H9 (cell line): ENCODE measurements around the gene GSS. TPM values are rescaled to one million over a fixed set of nuclear protein-coding genes. Genes with fewer than 3 reads are reported as not detected.
A peak's percentile ranks its signal among the peaks of the same experiment; 100 is the strongest.

Source experiments
- DNase-seq: peaks from one replicate; pipeline ENCODE4 v3.0.0-alpha.2; 2017
- H2AFZ ChIP-seq: one replicate; pipeline ENCODE4 v1.6.1; 2013; ENCODE audit warnings: mild to moderate bottlenecking, low read length, control low read depth, moderate library complexity
- H2AK5ac ChIP-seq: 2 replicates; pipeline ENCODE4 v1.6.1; 2013; ENCODE audit warnings: low read length, control low read depth, mixed read lengths; ENCODE audit not compliant: insufficient read length
- H2BK120ac ChIP-seq: one replicate; pipeline ENCODE4 v1.6.1; 2013; ENCODE audit warnings: low read depth, mild to moderate bottlenecking, low read length, control low read depth, inconsistent platforms; ENCODE audit not compliant: poor library complexity, severe bottlenecking
- H2BK12ac ChIP-seq: 2 replicates; pipeline ENCODE4 v1.6.1; 2013; ENCODE audit warnings: low read length, control low read depth, mixed read lengths, low read depth; ENCODE audit not compliant: insufficient read length
- H2BK15ac ChIP-seq: 2 replicates; pipeline ENCODE4 v1.6.1; 2013; ENCODE audit warnings: low read depth, low read length, control low read depth
- H2BK20ac ChIP-seq: one replicate; pipeline ENCODE4 v1.6.1; 2013; ENCODE audit warnings: low read depth, mild to moderate bottlenecking, low read length, control low read depth, inconsistent platforms; ENCODE audit not compliant: poor library complexity, severe bottlenecking
- H2BK5ac ChIP-seq: 2 replicates; pipeline ENCODE4 v1.6.1; 2013; ENCODE audit warnings: low read length, control low read depth, mixed read lengths; ENCODE audit not compliant: insufficient read length
- H3K14ac ChIP-seq: 2 replicates; pipeline ENCODE4 v1.6.1; 2013; ENCODE audit warnings: low read length, control low read depth; ENCODE audit not compliant: insufficient read depth
- H3K18ac ChIP-seq: 2 replicates; pipeline ENCODE4 v1.6.1; 2013; ENCODE audit warnings: low read depth, mild to moderate bottlenecking, mixed read lengths, low read length, control low read depth; ENCODE audit not compliant: insufficient read length
- H3K23ac ChIP-seq: 2 replicates; pipeline ENCODE4 v1.6.1; 2013; ENCODE audit warnings: low read length, control low read depth, mixed read lengths, low read depth; ENCODE audit not compliant: insufficient read length
- H3K23me2 ChIP-seq: 2 replicates; pipeline ENCODE4 v1.6.1; 2013; ENCODE audit warnings: low read depth, mild to moderate bottlenecking, mixed read lengths, low read length, control low read depth; ENCODE audit not compliant: insufficient read length, poor library complexity, severe bottlenecking
- H3K27ac ChIP-seq: 2 replicates; pipeline ENCODE4 v1.5.1; 2013; ENCODE audit warnings: low read length, control low read depth, mixed read lengths, low read depth; ENCODE audit not compliant: insufficient read length
- H3K27me3 ChIP-seq: 2 replicates; pipeline ENCODE4 v1.6.1; 2013; ENCODE audit warnings: low read length, control low read depth, inconsistent platforms; ENCODE audit not compliant: insufficient read depth
- H3K4ac ChIP-seq: 2 replicates; pipeline ENCODE4 v1.6.1; 2013; ENCODE audit warnings: low read depth, mild to moderate bottlenecking, control low read depth, inconsistent platforms, low read length, moderate library complexity
- H3K4me1 ChIP-seq: 2 replicates; pipeline ENCODE4 v1.6.1; 2013; ENCODE audit warnings: low read length, control low read depth, inconsistent platforms; ENCODE audit not compliant: insufficient read depth
- H3K4me2 ChIP-seq: 2 replicates; pipeline ENCODE4 v1.6.1; 2013; ENCODE audit warnings: low read length, control low read depth, mixed read lengths; ENCODE audit not compliant: insufficient read length, insufficient read depth
- H3K56ac ChIP-seq: 2 replicates; pipeline ENCODE4 v1.6.1; 2013; ENCODE audit warnings: low read depth, mild to moderate bottlenecking, mixed read lengths, low read length, control low read depth; ENCODE audit not compliant: insufficient read length
- H3K79me1 ChIP-seq: 2 replicates; pipeline ENCODE4 v1.6.1; 2013; ENCODE audit warnings: low read depth, mild to moderate bottlenecking, moderate library complexity, low read length, control low read depth, inconsistent platforms; ENCODE audit not compliant: insufficient read depth, poor library complexity, severe bottlenecking
- H3K79me2 ChIP-seq: 2 replicates; pipeline ENCODE4 v1.6.1; 2013; ENCODE audit warnings: low read length, control low read depth, inconsistent platforms; ENCODE audit not compliant: insufficient read depth
- H3K9ac ChIP-seq: 2 replicates; pipeline ENCODE4 v1.6.1; 2013; ENCODE audit warnings: low read length, control low read depth, mixed read lengths; ENCODE audit not compliant: insufficient read length; ENCODE audit errors: extremely low read depth
- H3K9me3 ChIP-seq: one replicate; pipeline ENCODE4 v1.6.1; 2013; ENCODE audit warnings: low read depth, low read length, inconsistent platforms; ENCODE audit not compliant: control insufficient read depth
- H3T11ph ChIP-seq: one replicate; pipeline ENCODE4 v1.6.1; 2013; ENCODE audit warnings: mild to moderate bottlenecking, low read length, control low read depth, inconsistent platforms
- H4K20me1 ChIP-seq: one replicate; pipeline ENCODE4 v1.6.1; 2013; ENCODE audit not compliant: control insufficient read depth, insufficient read length, insufficient read depth
- H4K5ac ChIP-seq: 2 replicates; pipeline ENCODE4 v1.6.1; 2013; ENCODE audit warnings: low read depth, mild to moderate bottlenecking, mixed read lengths, low read length, control low read depth; ENCODE audit not compliant: insufficient read length
- H4K8ac ChIP-seq: replicated peaks from 2 replicates; pipeline ENCODE4 v1.6.1; 2013; ENCODE audit warnings: low read length, control low read depth, mixed read lengths, low read depth; ENCODE audit not compliant: insufficient read length
- H4K91ac ChIP-seq: 2 replicates; pipeline ENCODE4 v1.6.1; 2013; ENCODE audit warnings: low read depth, mild to moderate bottlenecking, moderate library complexity, mixed read lengths, low read length, control low read depth; ENCODE audit not compliant: insufficient read length
- H3K27ac Mint-ChIP-seq, 3 experiments: 2 replicates in 2 of 3; 3 replicates in 1 of 3; pipeline ENCODE4 v1.8.0; 2020 to 2021; ENCODE audit warnings: mixed read lengths in 3 of 3, mild to moderate bottlenecking in 1 of 3, moderate library complexity in 1 of 3
- H3K27me3 Mint-ChIP-seq: 2 replicates; pipeline ENCODE4 v1.8.0; 2021; ENCODE audit warnings: low read depth, mild to moderate bottlenecking, moderate library complexity, mixed read lengths
- H3K36me3 Mint-ChIP-seq, 3 experiments: 2 replicates in 2 of 3; 3 replicates in 1 of 3; pipeline ENCODE4 v1.8.0; 2020 to 2021; ENCODE audit warnings: low read depth in 3 of 3, mixed read lengths in 3 of 3; ENCODE audit not compliant: insufficient read depth in 1 of 3
- H3K4me1 Mint-ChIP-seq, 2 experiments: 2 replicates each; pipeline ENCODE4 v1.8.0; 2020; ENCODE audit warnings: mixed read lengths in 2 of 2
- H3K4me3 Mint-ChIP-seq, 2 experiments: 2 replicates in 1 of 2; 3 replicates in 1 of 2; pipeline ENCODE4 v1.8.0; 2020 to 2021; ENCODE audit warnings: mild to moderate bottlenecking in 2 of 2, mixed read lengths in 2 of 2, moderate library complexity in 1 of 2
- H3K9me3 Mint-ChIP-seq, 2 experiments: 2 replicates in 1 of 2; 3 replicates in 1 of 2; pipeline ENCODE4 v1.8.0; 2020; ENCODE audit warnings: mild to moderate bottlenecking in 2 of 2, mixed read lengths in 2 of 2, moderate library complexity in 1 of 2
- WGBS: extraction: QIAGEN DNeasy Blood & Tissue Kit; methylation state at CpG from one replicate; pipeline ENCODE4 v1.1.7; 2013; ENCODE audit warnings: missing lambda C conversion rate, low lambda C conversion rate, mixed read lengths; ENCODE audit not compliant: insufficient read length; ENCODE audit errors: extremely low coverage; 5-methylcytosine and 5-hydroxymethylcytosine counted together
- total RNA-seq: library from RNA; stranded (reverse); gene quantifications from 2 replicates; pipeline ENCODE4 v1.2.1, GENCODE V29; 2021
- TF ChIP-seq, protein P1 (sequence below): fragments of 200-600 bp; sonication (generic); conservative IDR thresholded peaks from 3 replicates; pipeline ENCODE4 v1.8.0; 2021; ENCODE audit warnings: antibody characterized with exemption, mild to moderate bottlenecking

The GSS gene
- total RNA-seq, 1 experiment from 2014 or later: 48.5 TPM

DNA sequence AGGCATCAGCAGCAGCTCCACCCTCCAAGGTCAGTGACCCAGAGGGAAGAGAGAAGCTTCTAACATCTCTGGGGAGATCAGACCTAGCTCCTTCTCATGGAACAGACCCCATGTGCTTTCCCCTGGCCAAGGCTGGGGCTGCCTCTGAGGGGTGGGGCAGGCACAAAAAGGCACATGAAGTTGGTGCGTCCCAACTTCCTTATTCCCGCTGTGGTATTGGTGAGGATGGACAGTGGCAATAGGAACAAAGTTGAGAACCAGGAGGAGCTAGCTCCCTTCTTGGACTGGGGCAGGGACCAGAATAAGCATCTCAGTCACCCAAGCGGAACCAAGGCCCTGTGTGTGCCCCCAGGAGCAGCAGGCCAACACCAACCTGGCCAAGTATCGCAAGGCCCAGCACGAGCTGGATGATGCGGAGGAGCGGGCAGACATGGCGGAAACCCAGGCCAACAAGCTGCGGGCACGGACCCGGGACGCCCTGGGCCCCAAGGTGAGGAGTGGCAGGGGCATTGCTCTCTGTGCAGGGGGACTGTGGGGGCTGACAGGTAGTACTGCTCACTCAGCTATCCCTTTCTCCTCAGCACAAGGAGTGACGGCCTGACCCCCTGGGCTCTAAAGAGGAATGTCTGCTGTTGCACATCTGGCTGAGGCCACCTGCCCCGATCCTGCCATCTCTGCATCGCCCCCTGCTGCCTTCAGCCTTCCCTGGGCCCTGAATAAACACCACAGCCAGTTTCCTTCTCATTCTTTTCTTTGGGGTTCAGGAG, 46.2 kb upstream of the GSS start:
- Histone ChIP-seq H3K27ac (no peak overlapping the region), H3K9ac (no peak overlapping the region), H2BK120ac (no peak overlapping the region), H4K8ac (no peak overlapping the region), H2BK12ac (no peak overlapping the region), H3K79me2 (no peaks in the 10 kb centered on the region), H2BK15ac (no peak overlapping the region), H3K23me2 (no peaks in the 10 kb centered on the region), H4K5ac (no peak overlapping the region), H3K23ac (no peak overlapping the region), H2AK5ac (no peak overlapping the region), H3K27me3 (no peaks in the 10 kb centered on the region), H3T11ph (no peak overlapping the region), H2BK20ac (no peak overlapping the region), H3K18ac (no peak overlapping the region), H3K9me3 (no peaks in the 10 kb centered on the region), H4K20me1 (no peaks in the 10 kb centered on the region), H4K91ac (no peak overlapping the region), H3K14ac (no peak overlapping the region), H3K79me1 (no peaks in the 10 kb centered on the region), H3K4me2 (no peak overlapping the region), H2BK5ac (no peak overlapping the region), H3K4ac (no peak overlapping the region), H3K4me1 (no peaks in the 10 kb centered on the region), H2AFZ (no peak overlapping the region), H3K56ac (no peak overlapping the region)
- TF ChIP-seq, protein P1, sequence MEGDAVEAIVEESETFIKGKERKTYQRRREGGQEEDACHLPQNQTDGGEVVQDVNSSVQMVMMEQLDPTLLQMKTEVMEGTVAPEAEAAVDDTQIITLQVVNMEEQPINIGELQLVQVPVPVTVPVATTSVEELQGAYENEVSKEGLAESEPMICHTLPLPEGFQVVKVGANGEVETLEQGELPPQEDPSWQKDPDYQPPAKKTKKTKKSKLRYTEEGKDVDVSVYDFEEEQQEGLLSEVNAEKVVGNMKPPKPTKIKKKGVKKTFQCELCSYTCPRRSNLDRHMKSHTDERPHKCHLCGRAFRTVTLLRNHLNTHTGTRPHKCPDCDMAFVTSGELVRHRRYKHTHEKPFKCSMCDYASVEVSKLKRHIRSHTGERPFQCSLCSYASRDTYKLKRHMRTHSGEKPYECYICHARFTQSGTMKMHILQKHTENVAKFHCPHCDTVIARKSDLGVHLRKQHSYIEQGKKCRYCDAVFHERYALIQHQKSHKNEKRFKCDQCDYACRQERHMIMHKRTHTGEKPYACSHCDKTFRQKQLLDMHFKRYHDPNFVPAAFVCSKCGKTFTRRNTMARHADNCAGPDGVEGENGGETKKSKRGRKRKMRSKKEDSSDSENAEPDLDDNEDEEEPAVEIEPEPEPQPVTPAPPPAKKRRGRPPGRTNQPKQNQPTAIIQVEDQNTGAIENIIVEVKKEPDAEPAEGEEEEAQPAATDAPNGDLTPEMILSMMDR: peak; percentile 60
- no CpG with 5 or more reads among the region's 15 CpGs for WGBS
- Mint-ChIP-seq H3K27ac (peak overlapping the region in 1 of 3 experiments; percentile 81; a peak in 3 of 7 replicates), H3K4me1 (peaks cover 7 to 11% of the 10 kb centered on the region in 2 experiments), H3K4me3 (peak overlapping the region in 1 of 2 experiments; percentile 17; a peak in 2 of 5 replicates), H3K27me3 (no peaks in the 10 kb centered on the region; the same call in 1 of the 2 replicates), H3K36me3 (peaks cover 26 to 88% (median 75%) of the 10 kb centered on the region in 3 experiments), H3K9me3 (no peaks in the 10 kb centered on the region; a peak in 1 of 5 replicates)
- no peak for DNase-seq
